A549 (cell line): ENCODE results near the gene RPL4. TPM values are rescaled to one million over a fixed set of nuclear protein-coding genes. Genes with fewer than 3 reads are reported as not detected.
"Not testable (repeated sequence)": the region's sequence is repeated elsewhere in the genome, so short reads cannot be mapped to it uniquely, and the experiment has no call there.

Source experiments
- ATAC-seq, 2 experiments: fragments of 200-7000 bp in 1 of 2; fragments of >200 bp in 1 of 2; cut with Nextera tagmentation in 1 of 2; cut with Tn5 transposase in 1 of 2; 3 replicates each; pipeline versions ENCODE4 v1.8.0 to v1.9.1; 2018 to 2020; ENCODE audit warnings: mild to moderate bottlenecking in 1 of 2, moderate library complexity in 1 of 2
- CTCF ChIA-PET: fragments of 300-600 bp; sonication (Branson Sonifier 250); formaldehyde crosslinking; extraction: SDS; loops from one replicate; lab custom pipeline; 2021; ENCODE audit warnings: antibody characterized with exemption, inconsistent platforms; lab: Yijun Ruan, JAX
- POLR2A ChIA-PET: fragments of 350-600 bp; formaldehyde crosslinking; extraction: SDS; loops from one replicate; lab custom pipeline; 2021; ENCODE audit warnings: antibody characterized with exemption, inconsistent platforms; lab: Yijun Ruan, JAX
- DNase-seq, 2 experiments: peaks; one replicate each; pipeline versions ENCODE4 v3.0.0 to v3.0.0-alpha.2; 2011 to 2016; ENCODE audit warnings: low read depth in 1 of 2, low spot score in 1 of 2
- FAIRE-seq: peaks from 2 replicates; lab custom pipeline; 2011; peaks lifted over from hg19 to GRCh38; lab: Jason Lieb, UNC
- H3K27ac ChIP-seq, 2 experiments: fragments of >200 bp; sonication (Bioruptor Twin); formaldehyde crosslinking; 3 replicates each; pipeline ENCODE4 v1.5.1; 2016 to 2017
- H3K4me1 ChIP-seq: fragments of >200 bp; sonication (Bioruptor Twin); formaldehyde crosslinking; 3 replicates; pipeline ENCODE4 v1.6.1; 2016
- H3K4me2 ChIP-seq: fragments of >200 bp; sonication (Bioruptor Twin); formaldehyde crosslinking; 3 replicates; pipeline ENCODE4 v1.6.1; 2016
- H3K4me3 ChIP-seq: fragments of >200 bp; sonication (Bioruptor Twin); formaldehyde crosslinking; 3 replicates; pipeline ENCODE4 v1.5.1; 2016
- H3K9me3 ChIP-seq: fragments of >200 bp; sonication (Bioruptor Twin); formaldehyde crosslinking; 3 replicates; pipeline ENCODE4 v1.6.1; 2016
- BCL3 ChIP-seq: fragments of >200 bp; sonication (Bioruptor Twin); formaldehyde crosslinking; IDR thresholded peaks from 3 replicates; pipeline ENCODE4 v1.6.1; 2016
- CEBPB ChIP-seq, 2 experiments: fragments of >200 bp in 1 of 2; sonication (Bioruptor Twin) in 1 of 2; formaldehyde crosslinking in 1 of 2; IDR thresholded peaks; 2 replicates each; pipeline ENCODE4 v1.6.1; 2012 to 2016
- CHD4 ChIP-seq: fragments of 200-600 bp; sonication (generic); IDR thresholded peaks from 2 replicates; pipeline ENCODE4 v1.6.1; 2016; ENCODE audit warnings: antibody characterized with exemption, mild to moderate bottlenecking, borderline replicate concordance
- CTCF ChIP-seq: fragments of >200 bp; sonication (Bioruptor Twin); formaldehyde crosslinking; IDR thresholded peaks from 3 replicates; pipeline ENCODE4 v1.5.1; 2016
- E2F6 ChIP-seq: IDR thresholded peaks from 2 replicates; pipeline ENCODE4 v1.6.1; 2012; ENCODE audit warnings: low read depth, borderline replicate concordance
- EHF ChIP-seq: fragments of 250-450 bp; sonication (Bioruptor Pico); IDR thresholded peaks from 2 replicates; pipeline ENCODE4 v1.5.0; 2020; ENCODE audit warnings: mild to moderate bottlenecking
- FOSL2 ChIP-seq, 2 experiments: fragments of 450-650 bp in 1 of 2; fragments of >200 bp in 1 of 2; sonication (Bioruptor Twin) in 1 of 2; formaldehyde crosslinking; IDR thresholded peaks; 2 replicates each; pipeline versions ENCODE4 v1.5.0 to v1.6.1; 2016 to 2020; ENCODE audit warnings: mild to moderate bottlenecking in 1 of 2, moderate library complexity in 1 of 2
- GATA3 ChIP-seq: IDR thresholded peaks from 2 replicates; pipeline ENCODE4 v1.6.1; 2012; ENCODE audit warnings: borderline replicate concordance
- HOXA7 ChIP-seq: fragments of 250-450 bp; sonication (Bioruptor Pico); IDR thresholded peaks from 2 replicates; pipeline ENCODE4 v1.5.0; 2020; ENCODE audit warnings: mild to moderate bottlenecking, moderate library complexity
- HOXB13 ChIP-seq: fragments of 250-450 bp; sonication (Bioruptor Pico); IDR thresholded peaks from 2 replicates; pipeline ENCODE4 v1.5.0; 2020; ENCODE audit warnings: low read depth, mild to moderate bottlenecking, moderate library complexity
- HOXB5 ChIP-seq: fragments of 250-450 bp; sonication (Bioruptor Pico); IDR thresholded peaks from 2 replicates; pipeline ENCODE4 v1.5.0; 2020; ENCODE audit warnings: mild to moderate bottlenecking, moderate library complexity
- JUNB ChIP-seq: fragments of >200 bp; sonication (Bioruptor Twin); formaldehyde crosslinking; IDR thresholded peaks from 2 replicates; pipeline ENCODE4 v1.6.1; 2016
- NPAS2 ChIP-seq: fragments of 250-450 bp; sonication (Bioruptor Pico); IDR thresholded peaks from 2 replicates; pipeline ENCODE4 v1.8.0; 2022; ENCODE audit warnings: mild to moderate bottlenecking, moderate library complexity, borderline replicate concordance
- NR3C1 ChIP-seq: fragments of >200 bp; sonication (Bioruptor Twin); formaldehyde crosslinking; IDR thresholded peaks from 3 replicates; pipeline ENCODE4 v1.6.1; 2017
- RFX5 ChIP-seq: fragments of 450-650 bp; IDR thresholded peaks from 2 replicates; pipeline ENCODE4 v1.7.1; 2014; ENCODE audit warnings: antibody characterized with exemption, mild to moderate bottlenecking, moderate library complexity
- RNF2 ChIP-seq: fragments of 200-600 bp; sonication (generic); IDR thresholded peaks from 2 replicates; pipeline ENCODE4 v1.6.1; 2016; ENCODE audit warnings: low read depth, mild to moderate bottlenecking, antibody characterized with exemption, moderate library complexity, borderline replicate concordance
- SMC3 ChIP-seq: fragments of >200 bp; sonication (Bioruptor Twin); formaldehyde crosslinking; IDR thresholded peaks from 3 replicates; pipeline ENCODE4 v1.6.1; 2018; ENCODE audit warnings: inconsistent platforms
- SREBF2 ChIP-seq: fragments of 450-650 bp; IDR thresholded peaks from 2 replicates; pipeline ENCODE4 v1.6.1; 2014; ENCODE audit warnings: mild to moderate bottlenecking, moderate library complexity
- ZFP36 ChIP-seq: fragments of 450-650 bp; IDR thresholded peaks from 2 replicates; pipeline ENCODE4 v1.6.1; 2014; ENCODE audit warnings: borderline replicate concordance; ENCODE audit not compliant: partially characterized antibody
- ZSCAN20 ChIP-seq: fragments of 250-450 bp; sonication (Bioruptor Pico); IDR thresholded peaks from 2 replicates; pipeline ENCODE4 v1.8.0; 2022; ENCODE audit warnings: mild to moderate bottlenecking, moderate library complexity
- WGBS: methylation state at CpG from one replicate; pipeline ENCODE4 v1.1.6; 2017; ENCODE audit errors: missing lambda C conversion rate; 5-methylcytosine and 5-hydroxymethylcytosine counted together
- polyA plus RNA-seq, 4 experiments: library from polyadenylated mRNA; depleted of rRNA in 3 of 4; stranded (reverse); fragments of >200 nt; fragmentation: RNase III in 1 of 4; extraction: RNeasy Plus Mini Kit Qiagen cat#74134 plus additional on column Dnase treatment in 1 of 4; gene quantifications; 2 replicates in 3 of 4; 3 replicates in 1 of 4; pipeline ENCODE4 v1.2.3, GENCODE V29; 2011 to 2017

RPL4 gene
- polyA plus RNA-seq, 2 of the 4 experiments (the other 2 are of a cell fraction) = 4,330 to 6,042 TPM

- FAIRE-seq, ATAC-seq, H3K9me3 ChIP-seq, DNase-seq: not testable (repeated sequence)
- 0 out of 3 replicates have a peak, but pooled peaks have one; percentile 43 for TF ChIP-seq BCL3
- CTCF ChIA-PET = interaction anchor here (0.9 to 1.2 kb wide), 3 partner anchors 12 to 77 kb away, joined by 3 read pairs; no protein-coding TSS in a partner anchor
- peak overlapping the region; percentile 70 for H3K4me3 ChIP-seq
- H3K4me2 ChIP-seq = peak overlapping the region; percentile 94
- H3K4me1 ChIP-seq = peaks cover 64% of the 10 kb centered on the region
- WGBS = 8% methylated on average over 13 of the region's 13 CpGs
- peak overlapping the region; percentile 91 to 94 for H3K27ac ChIP-seq
- POLR2A ChIA-PET = interaction anchor here (0.7 to 0.8 kb wide), 2 partner anchors 8 to 13 kb away, joined by 3 read pairs; no protein-coding TSS in a partner anchor
Measured at GRCh38 chr15:66503041-66503648, 1.5 kb downstream of the RPL4 start.

- Histone ChIP-seq H3K4me2 (peak overlapping the region; percentile 94), H3K9me3 (no peaks in the 10 kb centered on the region), H3K27ac (peak overlapping the region; percentile 91 to 94; a peak in 4 of 6 replicates), H3K4me1 (peaks cover 66% of the 10 kb centered on the region), H3K4me3 (peak overlapping the region; percentile 70)
- DNase-seq (no peak), ATAC-seq (no peak), FAIRE-seq (no peak)
- CTCF ChIA-PET = interaction anchor here (1.1 kb wide), 1 partner anchor 11 kb away, joined by 3 read pairs; no protein-coding TSS in a partner anchor
- POLR2A ChIA-PET = no interaction called here
- peak; percentile 16; the same call in 1 of the 2 replicates for TF ChIP-seq HOXA7
- no peak for TF ChIP-seq FOSL2 (IDR thresholded peaks at IDR 0.05)
- no peak for TF ChIP-seq FOSL2 (CRISPR knock-in tag; IDR thresholded peaks at IDR 0.05)
- TF ChIP-seq HOXB5 = no peak
- TF ChIP-seq ZFP36 = no peak
- TF ChIP-seq ZSCAN20 (CRISPR knock-in tag) = no peak
- WGBS = 39% methylated on average over 10 of the region's 10 CpGs
Measured at GRCh38 chr15:66502491-66502890, 2.2 kb downstream of the RPL4 start.

- POLR2A ChIA-PET = interaction anchor here (0.5 to 3.3 kb wide), 4 partner anchors 8 to 114 kb away, joined by 3 to 25 read pairs (median 4); partner anchors contain the start of gene MAP2K1
- FAIRE-seq = not testable (repeated sequence)
Measured at GRCh38 chr15:66500346-66500745, 4.3 kb downstream of the RPL4 start.

GRCh38 chr15:66498501-66499386, 5.9 kb downstream of the RPL4 start:
- ATAC-seq = no peak
- DNase-seq = peak in 1 of 2 experiments; percentile 53
- H3K9me3 ChIP-seq = no peaks in the 10 kb centered on the region
- H3K27ac ChIP-seq = peak overlapping the region in 1 of 2 experiments; percentile 31; a peak in 2 of 6 replicates
- peaks cover 56% of the 10 kb centered on the region for H3K4me1 ChIP-seq
- no peak overlapping the region for H3K4me3 ChIP-seq
- peak overlapping the region; percentile 97; the same call in 2 of the 3 replicates for H3K4me2 ChIP-seq
- WGBS = 63% methylated on average over 3 of the region's 3 CpGs
- no peak for FAIRE-seq
- POLR2A ChIA-PET = interaction anchor here (0.9 to 3.3 kb wide), 4 partner anchors 9 to 142 kb away, joined by 3 to 25 read pairs (median 4); partner anchors contain the start of genes MAP2K1 and TIPIN
- CTCF ChIA-PET = interaction anchor here (0.6 to 4.7 kb wide), 53 partner anchors 8 to 1666 kb away, joined by 3 to 75 read pairs (median 5); partner anchors contain the start of genes DIS3L, LCTL, MAP2K1 and RPL4
- TF ChIP-seq CHD4 = no peak
- TF ChIP-seq EHF (CRISPR knock-in tag) = no peak
- no peak for TF ChIP-seq E2F6
- no peak for TF ChIP-seq GATA3
- no peak for TF ChIP-seq RFX5
- TF ChIP-seq RNF2 = no peak
- TF ChIP-seq CEBPB (IDR thresholded peaks at IDR 0.05) = no peak
- TF ChIP-seq SMC3 = no peak
- TF ChIP-seq NR3C1 = no peak
- no peak for TF ChIP-seq BCL3
- no peak for TF ChIP-seq NPAS2 (CRISPR knock-in tag)
- no peak for TF ChIP-seq JUNB
- TF ChIP-seq CTCF = peak; percentile 55
- TF ChIP-seq SREBF2 = no peak
- TF ChIP-seq HOXB13 (CRISPR knock-in tag) = no peak

More at GRCh38 chr15:66500346-66500745, 4.3 kb downstream of the RPL4 start:
- 80% methylated on average over 7 of the region's 7 CpGs for WGBS
- Histone ChIP-seq H3K4me1 (peaks cover 56% of the 10 kb centered on the region), H3K27ac (0 out of 6 replicates have a peak overlapping the region, but pooled peaks of 1 of the 2 experiments have one; percentile 4), H3K4me2 (peak overlapping the region; percentile 94; the same call in 1 of the 3 replicates)
- ATAC-seq, H3K4me3 ChIP-seq, H3K9me3 ChIP-seq, DNase-seq: not testable (repeated sequence)
- CTCF ChIA-PET = interaction anchor here (1.4 to 4.7 kb wide), 3 partner anchors 12 to 114 kb away, joined by 3 to 75 read pairs (median 46); partner anchors contain the start of gene MAP2K1
